Urothelium cell line (cell line): ENCODE measurements around the gene NRARP.
"Not testable (repeated sequence)": the region's sequence is repeated elsewhere in the genome, so short reads cannot be mapped to it uniquely, and the experiment has no call there.

ENCODE experiments used
- DNase-seq: peaks from one replicate; pipeline ENCODE4 v3.0.0; 2011; ENCODE audit warnings: low spot score, mixed read lengths
- FAIRE-seq: peaks from 2 replicates; lab custom pipeline; 2011; peaks lifted over from hg19 to GRCh38; lab: Jason Lieb, UNC

Gene NRARP

GRCh38 chr9:137266162-137266527 lies 35.9 kb downstream of the NRARP start:
- no peak for FAIRE-seq
- no peak for DNase-seq

DNA sequence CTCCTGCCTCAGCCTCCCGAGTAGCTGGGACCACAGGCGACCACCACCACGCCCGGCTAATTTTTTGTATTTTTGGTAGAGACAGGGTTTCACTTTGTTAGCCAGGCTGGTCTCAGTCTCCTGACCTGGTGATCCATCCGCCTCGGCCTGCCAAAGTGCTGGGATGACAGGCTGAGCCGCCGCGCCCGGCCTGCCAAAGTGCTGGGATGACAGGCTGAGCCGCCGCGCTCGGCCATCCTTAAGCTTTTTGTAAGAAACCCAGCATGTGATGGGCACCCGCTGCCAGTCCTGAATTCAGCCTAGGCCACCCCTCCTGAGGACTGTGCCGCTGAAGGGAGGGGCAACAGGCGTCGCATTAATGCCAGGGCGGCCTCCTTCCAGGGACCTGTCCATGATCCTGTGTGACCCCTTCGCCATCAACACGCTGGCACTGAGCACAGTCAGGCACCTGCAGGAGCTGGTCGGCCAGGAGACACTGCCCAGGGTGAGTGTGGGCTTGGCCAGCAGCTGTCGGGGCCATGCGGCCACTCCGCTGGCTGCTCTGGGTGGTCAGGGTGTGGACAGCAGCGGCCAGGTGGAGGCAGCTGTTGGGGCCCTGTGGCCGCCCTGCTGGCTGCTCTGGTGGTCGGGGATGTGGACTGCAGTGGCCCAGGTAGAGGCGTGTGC lies 36.4 kb downstream of the NRARP start:
- FAIRE-seq (no peak), DNase-seq (no peak)

DNA sequence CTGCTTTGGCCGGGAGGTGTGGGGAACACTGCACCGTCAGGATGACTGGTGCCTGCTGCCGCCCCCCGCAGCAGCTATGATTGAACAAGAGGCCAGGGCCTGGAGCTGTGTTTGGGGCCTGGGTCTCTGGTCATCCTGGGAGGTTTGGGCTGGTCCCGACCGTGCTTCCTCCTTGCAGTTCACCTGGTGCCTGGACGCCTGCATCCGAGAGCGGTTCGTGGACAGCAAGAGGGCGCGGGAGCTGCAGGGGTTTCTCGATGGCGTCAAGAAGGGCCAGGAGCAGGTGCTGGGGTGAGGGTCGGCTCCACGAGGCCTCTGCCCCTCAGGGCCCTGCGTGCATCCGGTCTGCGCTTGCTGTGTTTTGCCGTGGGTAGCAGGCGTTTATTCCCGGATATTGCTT lies 38.0 kb downstream of the NRARP start:
- FAIRE-seq, result no peak

DNA sequence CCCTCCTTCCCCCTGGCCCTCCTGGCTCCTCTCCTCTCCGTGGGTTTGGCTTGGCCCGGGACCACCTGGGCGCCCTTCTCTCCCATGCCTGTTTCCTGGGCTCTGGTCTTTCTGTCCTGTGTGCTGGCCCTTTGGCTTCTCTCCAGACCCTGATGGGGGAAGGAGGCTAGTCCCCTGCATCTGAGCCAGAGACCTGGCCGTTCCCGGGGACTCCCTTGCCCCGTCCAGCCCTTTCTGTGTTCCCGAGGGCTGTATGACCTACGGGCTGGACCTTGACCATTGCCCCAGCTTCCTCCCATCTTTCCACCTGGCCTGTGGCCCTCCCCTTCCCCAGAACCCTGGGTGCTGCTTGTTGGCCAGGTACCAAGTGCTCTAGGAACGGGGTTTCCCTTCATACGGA lies 38.6 kb downstream of the NRARP start:
- no peak for DNase-seq

More for the DNA sequence above, 38.0 kb downstream of the NRARP start:
- no peak for DNase-seq

GRCh38 chr9:137262909-137263285 lies 39.2 kb downstream of the NRARP start:
- peak; percentile 5 for FAIRE-seq
- DNase-seq, result no peak

More for the DNA sequence above, 38.6 kb downstream of the NRARP start:
- FAIRE-seq, result no peak

DNA sequence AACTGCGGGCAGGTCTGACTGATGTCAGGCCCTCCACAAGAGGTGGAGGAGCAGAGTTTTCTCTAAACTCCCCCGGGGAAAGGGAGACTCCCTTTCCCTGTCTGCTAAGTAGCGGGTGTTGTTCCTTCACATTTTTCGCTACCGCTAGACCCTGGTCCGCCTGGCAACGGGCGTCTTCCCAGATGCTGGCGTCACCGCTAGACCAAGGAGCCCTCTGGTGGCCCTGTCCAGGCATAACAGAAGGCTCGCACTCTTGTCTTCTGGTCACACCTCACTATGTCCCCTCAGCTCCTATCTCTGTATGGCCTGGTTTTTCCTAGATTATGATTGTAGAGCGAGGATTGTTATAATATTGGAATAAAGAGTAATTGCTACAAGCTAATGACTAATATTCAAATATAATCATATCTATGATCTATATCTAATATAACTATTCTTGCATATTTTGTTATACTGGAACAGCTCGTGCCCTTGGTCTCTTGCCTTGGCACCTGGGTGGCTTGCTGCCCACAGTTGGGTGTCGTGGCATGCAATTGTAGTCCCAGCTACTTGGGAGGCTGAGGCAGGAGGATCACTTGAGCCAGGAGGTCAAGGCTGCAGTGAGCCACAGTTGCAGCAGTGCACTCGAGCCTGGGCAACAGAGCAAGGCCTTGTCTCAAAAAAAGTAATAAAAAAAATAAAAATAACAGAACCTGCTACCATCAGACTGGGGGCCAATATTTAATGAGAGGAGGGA lies 39.7 kb downstream of the NRARP start:
- DNase-seq, FAIRE-seq: not testable (repeated sequence)

DNA sequence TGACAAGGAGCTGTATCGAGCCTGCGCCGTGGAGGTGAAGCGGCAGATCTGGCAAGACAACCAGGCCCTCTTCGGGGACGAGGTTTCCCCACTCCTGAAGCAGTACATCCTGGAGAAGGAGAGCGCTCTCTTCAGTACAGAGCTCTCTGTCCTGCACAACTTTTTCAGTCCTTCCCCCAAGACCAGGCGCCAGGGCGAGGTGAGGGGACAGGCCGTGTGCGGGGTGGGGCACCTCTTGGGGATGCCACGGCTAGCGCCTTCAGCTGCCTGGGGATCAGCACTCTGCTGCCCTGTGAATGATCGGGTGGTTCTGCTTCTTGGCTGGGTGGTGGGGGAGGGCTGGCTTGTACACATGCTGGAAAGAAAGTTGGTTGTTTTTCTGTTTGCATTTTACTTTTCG lies 45.2 kb downstream of the NRARP start:
- FAIRE-seq (no peak), DNase-seq (no peak)

DNA sequence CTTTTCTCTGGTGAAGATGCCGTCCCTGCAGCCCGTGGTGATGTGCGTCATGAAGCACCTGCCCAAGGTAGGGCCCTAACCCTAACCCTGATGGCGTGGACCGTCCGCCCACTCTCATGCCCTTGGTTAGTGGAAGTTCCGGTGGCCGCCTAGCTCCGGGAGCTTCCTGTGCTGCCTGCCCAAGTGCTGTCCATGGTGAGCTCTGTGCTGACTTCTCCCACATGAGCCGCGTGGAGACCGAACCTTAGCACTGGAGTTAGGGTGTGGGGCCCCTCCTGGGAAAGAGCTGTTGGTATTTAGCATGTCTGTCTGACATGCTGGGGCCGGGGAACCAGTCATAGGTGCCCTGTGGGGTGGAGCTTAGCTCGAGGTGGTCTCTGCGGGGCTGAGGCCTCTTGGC lies 45.7 kb downstream of the NRARP start:
- FAIRE-seq (no peak), DNase-seq (no peak)

DNA sequence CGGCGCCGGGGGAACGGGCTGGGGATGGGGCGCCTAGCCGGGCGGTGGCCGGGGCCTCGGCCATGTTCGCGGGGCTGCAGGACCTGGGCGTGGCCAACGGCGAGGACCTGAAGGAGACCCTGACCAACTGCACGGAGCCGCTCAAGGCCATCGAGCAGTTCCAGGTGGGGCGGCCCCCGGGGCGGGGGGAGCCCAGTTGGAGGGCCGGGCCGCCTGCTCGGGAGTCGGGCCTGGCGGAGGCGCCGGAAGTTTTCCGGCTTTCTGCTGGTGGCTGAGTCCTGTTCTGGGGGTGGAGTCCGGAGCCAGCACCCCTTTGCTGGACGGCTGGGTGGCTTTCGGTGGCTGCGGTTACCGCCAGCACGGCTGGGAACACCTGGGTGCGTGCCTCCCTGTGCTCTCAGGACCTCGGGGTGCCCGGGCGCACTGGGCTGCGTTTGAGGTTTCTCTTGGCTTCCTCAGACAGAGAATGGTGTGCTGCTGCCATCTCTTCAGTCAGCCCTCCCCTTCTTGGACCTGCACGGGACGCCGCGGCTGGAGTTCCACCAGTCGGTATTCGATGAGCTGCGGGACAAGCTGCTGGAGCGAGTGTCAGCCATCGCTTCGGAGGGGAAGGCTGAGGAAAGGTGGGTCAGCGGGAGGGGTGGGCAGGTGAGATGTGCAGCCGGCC lies 46.5 kb downstream of the NRARP start:
- FAIRE-seq, result no peak
- no peak for DNase-seq

DNA sequence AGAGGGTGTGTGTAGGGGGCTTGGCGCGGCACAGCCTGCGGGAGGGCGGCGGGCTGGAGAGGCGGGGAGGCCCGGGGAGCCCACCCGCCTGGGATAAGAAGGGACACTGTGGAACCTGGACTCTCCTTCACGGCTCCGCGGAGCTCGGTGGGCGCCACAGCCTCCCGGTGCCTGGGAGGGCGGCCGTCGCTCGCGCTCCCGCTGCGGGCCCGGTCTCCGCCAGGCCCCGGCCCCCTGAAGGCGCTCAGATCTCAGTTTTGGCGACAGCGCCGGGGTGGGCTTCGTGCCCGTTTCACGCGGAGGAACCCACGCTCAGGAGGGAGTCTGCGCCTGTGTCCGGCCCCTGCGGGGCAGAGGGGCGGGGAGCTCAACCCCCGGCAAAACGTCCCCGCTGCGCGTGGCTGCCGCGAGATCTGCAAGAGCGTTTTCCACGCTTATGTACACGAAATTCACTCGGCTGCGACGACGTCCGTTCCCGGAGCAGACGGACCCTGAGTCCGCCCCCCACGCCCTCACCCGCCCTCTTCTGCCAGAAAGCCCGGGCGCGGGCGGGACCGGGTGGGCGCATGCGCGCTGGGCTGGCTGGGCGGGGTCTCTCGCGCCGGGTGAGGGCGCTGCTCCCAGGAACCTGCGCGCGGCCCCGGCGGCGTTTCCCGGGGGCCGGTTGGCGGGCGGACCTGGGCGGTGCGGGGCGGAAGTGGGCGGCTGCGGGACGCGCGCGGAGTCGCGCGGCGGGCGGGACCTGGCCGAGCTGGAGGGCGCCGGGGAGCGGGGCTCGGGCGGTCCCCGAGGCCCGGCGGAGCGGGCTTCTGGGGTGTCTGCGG lies 47.2 kb downstream of the NRARP start, which contains the start of gene NELFB:
Gene NELFB (plus strand): TSS at position 704 of the 824 bp plus-strand sequence.
- DNase-seq, result peak; percentile 98
- peak; percentile 84 for FAIRE-seq

DNA sequence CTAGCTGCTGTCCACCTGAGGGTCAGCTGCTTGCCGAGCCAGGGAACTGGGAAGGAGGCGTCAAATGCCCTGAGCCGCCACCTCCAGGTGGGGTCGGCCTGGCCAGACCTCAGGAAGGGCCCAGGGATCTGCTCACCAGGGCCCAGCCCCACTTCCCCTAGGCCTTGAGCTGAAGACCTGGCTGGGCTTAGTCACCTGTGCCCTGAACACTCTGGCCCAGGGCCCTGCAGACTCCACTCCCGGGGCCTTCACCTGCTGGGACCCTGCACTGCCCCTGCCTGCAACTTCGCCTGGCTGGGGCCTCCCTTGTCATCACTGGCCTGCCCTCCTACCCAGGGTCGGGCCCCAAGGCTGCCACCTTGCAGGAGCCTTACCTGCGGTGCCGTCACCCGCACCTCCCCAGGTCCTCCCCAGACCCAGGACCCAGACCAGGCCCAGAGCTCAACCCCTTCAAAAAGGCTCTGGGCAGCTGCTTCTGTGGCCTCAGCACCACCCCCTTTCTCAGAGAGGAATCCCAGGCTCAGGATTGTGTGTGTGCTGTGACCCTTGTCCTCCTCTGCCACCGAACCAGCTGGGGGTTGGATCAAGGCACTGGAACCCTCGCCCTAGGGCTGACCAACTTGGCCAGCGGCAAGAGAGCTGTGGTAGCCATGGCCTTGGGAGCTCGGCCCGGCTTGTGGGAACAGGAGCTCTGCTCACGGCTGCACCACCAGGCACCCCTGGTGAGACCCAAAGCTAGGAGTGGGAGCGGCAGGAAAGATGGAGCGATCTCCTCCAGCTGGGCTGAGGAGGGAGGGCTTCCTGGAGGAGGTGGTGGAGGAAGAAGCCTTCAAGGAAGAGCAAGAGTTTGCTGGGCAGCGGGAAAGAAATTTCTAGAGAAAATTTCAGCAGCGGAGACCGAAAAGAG lies 48.1 kb downstream of the NRARP start:
- no peak for FAIRE-seq
- no peak for DNase-seq

GRCh38 chr9:137252555-137253506 lies 49.2 kb downstream of the NRARP start:
- no peak for DNase-seq
- FAIRE-seq, result no peak

- DNase-seq (no peak), FAIRE-seq (no peak)
These were observed 50.4 kb downstream of the NRARP start for GRCh38 chr9:137251490-137252268.

DNA sequence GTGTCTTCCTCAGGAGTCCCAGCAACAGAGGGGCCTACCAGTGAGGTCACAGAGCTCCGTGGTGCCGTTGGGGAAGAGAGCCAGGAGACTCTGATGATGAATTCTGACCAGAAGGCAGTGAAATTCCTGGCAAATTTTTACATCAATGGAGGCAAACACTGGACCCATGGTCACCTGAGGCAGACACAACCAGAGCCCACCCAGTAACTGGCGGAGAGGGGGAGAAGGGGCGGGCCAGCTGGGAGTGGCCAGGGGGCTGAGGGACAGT lies 50.9 kb downstream of the NRARP start, which contains the start of gene STPG3:
Gene STPG3 (plus strand): TSS at position 93 of the 268 bp plus-strand sequence. CDS start 1 bp downstream, at position 94.
- DNase-seq (no peak), FAIRE-seq (no peak)

GRCh38 chr9:137250329-137251193 lies 51.5 kb downstream of the NRARP start:
- no peak for FAIRE-seq

More at GRCh38 chr9:137250329-137251193, 51.5 kb downstream of the NRARP start:
- DNase-seq, result no peak
